ENCODE data around the gene PINLYP. TPM values are rescaled to one million over a fixed set of nuclear protein-coding genes. Genes with fewer than 3 reads are reported as not detected.
A peak's percentile ranks its signal among the peaks of the same experiment; 100 is the strongest.

The PINLYP gene
- total and polyA plus RNA-seq, 2 donors from 2014 or later = 14.8 to 41.8 TPM

- no peak overlapping the region for H3K9ac ChIP-seq (ENCODE audit: low read length in 3 of 3)
- no peaks in the 10 kb centered on the region for H3K9me3 ChIP-seq (ENCODE audit: control insufficient read depth in 2 of 3, insufficient read depth in 1 of 3, low read length in 3 of 3)
- no peaks in the 10 kb centered on the region for H3K27me3 ChIP-seq (ENCODE audit: control insufficient read depth, insufficient read depth, low read length)
- H3K27ac ChIP-seq (ENCODE audit: low read depth in 2 of 2, low read length in 2 of 2) = no peak overlapping the region
- no peak for TF ChIP-seq CTCF (IDR thresholded peaks at IDR 0.05; ENCODE audit: borderline replicate concordance, extremely low read depth, insufficient read depth)
- peak in 1 of 5 donors; percentile 49 for DNase-seq
- peaks cover 6 to 17% (median 7%) of the 10 kb centered on the region in 3 donors for H3K36me3 ChIP-seq (ENCODE audit: control insufficient read depth in 2 of 3, insufficient read depth in 3 of 3, low read length in 3 of 3)
- intact Hi-C loops (cut with DNase I) = no loop called here
- no peak for FAIRE-seq
- no peak overlapping the region for H3K4me3 ChIP-seq (ENCODE audit: low read length in 3 of 3)
- H3K4me1 ChIP-seq (ENCODE audit: control insufficient read depth in 2 of 3, insufficient read depth in 2 of 3, low read depth in 1 of 3, low read length in 3 of 3) = peaks cover 0 to 4% (median 4%) of the 10 kb centered on the region in 3 donors
Observed at GRCh38 chr19:43560687-43561086, 14.9 kb upstream of the PINLYP start.

- peak in 1 of 5 donors; percentile 19 for DNase-seq
- H3K27ac ChIP-seq (ENCODE audit: low read depth in 2 of 2, low read length in 2 of 2) = no peak overlapping the region
- no peaks in the 10 kb centered on the region for H3K9me3 ChIP-seq (ENCODE audit: control insufficient read depth in 2 of 3, insufficient read depth in 1 of 3, low read length in 3 of 3)
- intact Hi-C loops (cut with DNase I) = no loop called here
- peaks cover 6 to 17% (median 7%) of the 10 kb centered on the region in 3 donors for H3K36me3 ChIP-seq (ENCODE audit: control insufficient read depth in 2 of 3, insufficient read depth in 3 of 3, low read length in 3 of 3)
- no peak overlapping the region for H3K4me3 ChIP-seq (ENCODE audit: low read length in 3 of 3)
- TF ChIP-seq CTCF (IDR thresholded peaks at IDR 0.05; ENCODE audit: borderline replicate concordance, extremely low read depth, insufficient read depth) = no peak
- H3K27me3 ChIP-seq (ENCODE audit: control insufficient read depth, insufficient read depth, low read length) = no peaks in the 10 kb centered on the region
- peaks cover 0 to 4% (median 4%) of the 10 kb centered on the region in 3 donors for H3K4me1 ChIP-seq (ENCODE audit: control insufficient read depth in 2 of 3, insufficient read depth in 2 of 3, low read depth in 1 of 3, low read length in 3 of 3)
- H3K9ac ChIP-seq (ENCODE audit: low read length in 3 of 3) = no peak overlapping the region
- no peak for FAIRE-seq
Observed at GRCh38 chr19:43561139-43561970, 14.2 kb upstream of the PINLYP start.

GRCh38 chr19:43562226-43562697, 13.3 kb upstream of the PINLYP start:
- H3K4me3 ChIP-seq (ENCODE audit: low read length in 3 of 3) = no peak overlapping the region
- intact Hi-C loops (cut with DNase I) = no loop called here
- no peak overlapping the region for H3K9ac ChIP-seq (ENCODE audit: low read length in 3 of 3)
- FAIRE-seq (no peak), DNase-seq (peak in 1 of 5 donors; percentile 46)
- H3K36me3 ChIP-seq (ENCODE audit: control insufficient read depth in 2 of 3, insufficient read depth in 3 of 3, low read length in 3 of 3) = peaks cover 6 to 17% (median 7%) of the 10 kb centered on the region in 3 donors
- H3K9me3 ChIP-seq (ENCODE audit: control insufficient read depth in 2 of 3, insufficient read depth in 1 of 3, low read length in 3 of 3) = no peaks in the 10 kb centered on the region
- H3K27me3 ChIP-seq (ENCODE audit: control insufficient read depth, insufficient read depth, low read length) = no peaks in the 10 kb centered on the region
- TF ChIP-seq CTCF (IDR thresholded peaks at IDR 0.05; ENCODE audit: borderline replicate concordance, extremely low read depth, insufficient read depth) = no peak
- H3K27ac ChIP-seq (ENCODE audit: low read depth in 2 of 2, low read length in 2 of 2) = peak overlapping the region; percentile 22 to 66
- H3K4me1 ChIP-seq (ENCODE audit: control insufficient read depth in 2 of 3, insufficient read depth in 2 of 3, low read depth in 1 of 3, low read length in 3 of 3) = peaks cover 0 to 4% (median 4%) of the 10 kb centered on the region in 3 donors

Data from kidney (tissue), 14 donors.